GM18907 (cell line): ENCODE measurements around the gene CTAG2.
"Not testable (repeated sequence)": the region's sequence is repeated elsewhere in the genome, so short reads cannot be mapped to it uniquely, and the experiment has no call there.

ENCODE experiments used
- ATAC-seq: cut with Tn5 transposase; IDR thresholded peaks from one replicate; pipeline ENCODE4 v1.9.1; 2021; ENCODE audit warnings: mild to moderate bottlenecking, moderate library complexity; ENCODE audit not compliant: unreplicated experiment

The CTAG2 gene

GRCh38 chrX:154649503-154650220 lies 3.7 kb downstream of the CTAG2 start:
- ATAC-seq, result no peak

GRCh38 chrX:154648931-154649330 lies 4.4 kb downstream of the CTAG2 start:
- no peak for ATAC-seq

- ATAC-seq, result not testable (repeated sequence)
Measured at GRCh38 chrX:154645745-154646378, 7.5 kb downstream of the CTAG2 start.

- ATAC-seq, result not testable (repeated sequence)
Measured at GRCh38 chrX:154643708-154644107, 9.7 kb downstream of the CTAG2 start.

GRCh38 chrX:154641740-154642139 lies 11.6 kb downstream of the CTAG2 start:
- not testable (repeated sequence) for ATAC-seq

GRCh38 chrX:154633661-154634060 lies 19.7 kb downstream of the CTAG2 start:
- not testable (repeated sequence) for ATAC-seq

- ATAC-seq, result not testable (repeated sequence)
Measured at GRCh38 chrX:154630949-154631348, 22.4 kb downstream of the CTAG2 start.

- ATAC-seq, result not testable (repeated sequence)
Measured at GRCh38 chrX:154628960-154629359, 24.4 kb downstream of the CTAG2 start.

- ATAC-seq, result not testable (repeated sequence)
Measured at GRCh38 chrX:154620767-154621414, 32.5 kb downstream of the CTAG2 start.

GRCh38 chrX:154619182-154619581 lies 34.2 kb downstream of the CTAG2 start, which contains the start of gene CTAG1B:
Gene CTAG1B (minus strand): TSS chrX:154619282. CDS start chrX:154619218, 64 bp downstream.
- not testable (repeated sequence) for ATAC-seq

GRCh38 chrX:154613586-154613985 lies 39.8 kb downstream of the CTAG2 start:
- ATAC-seq, result not testable (repeated sequence)

GRCh38 chrX:154611146-154611545 lies 42.2 kb downstream of the CTAG2 start:
- not testable (repeated sequence) for ATAC-seq

- not testable (repeated sequence) for ATAC-seq
Measured at GRCh38 chrX:154608823-154609222, 44.6 kb downstream of the CTAG2 start.

GRCh38 chrX:154607976-154608375 lies 45.4 kb downstream of the CTAG2 start:
- ATAC-seq, result not testable (repeated sequence)

- ATAC-seq, result no peak
Measured at GRCh38 chrX:154607370-154607769, 46.0 kb downstream of the CTAG2 start.

- no peak for ATAC-seq
Measured at GRCh38 chrX:154605566-154605965, 47.8 kb downstream of the CTAG2 start.

GRCh38 chrX:154603438-154604430 lies 49.6 kb downstream of the CTAG2 start:
- no peak for ATAC-seq

- no peak for ATAC-seq
Measured at GRCh38 chrX:154602766-154603437, 50.5 kb downstream of the CTAG2 start.

GRCh38 chrX:154602226-154602625 lies 51.2 kb downstream of the CTAG2 start:
- ATAC-seq, result no peak
